ENCODE data around the gene CDK17.
A peak's percentile ranks its signal among the peaks of the same experiment; 100 is the strongest.
"Not testable (repeated sequence)": the region's sequence is repeated elsewhere in the genome, so short reads cannot be mapped to it uniquely, and the experiment has no call there.

Gene CDK17

GRCh38 chr12:96361074-96361473 lies 39.2 kb downstream of the CDK17 start:
- TF ChIP-seq TAF1 (IDR thresholded peaks at IDR 0.05; ENCODE audit: borderline replicate concordance, low read depth, low read length) (no peak), POLR2AphosphoS5 (IDR thresholded peaks at IDR 0.05; ENCODE audit: low read depth, low read length) (no peak), POLR2A (IDR thresholded peaks at IDR 0.05; ENCODE audit: low read depth, low read length) (no peak)
- FAIRE-seq: no peak
- DNase-seq (ENCODE audit: insufficient read length): no peak

- DNase-seq (ENCODE audit: insufficient read length) (no peak), FAIRE-seq (no peak)
- TF ChIP-seq TAF1 (IDR thresholded peaks at IDR 0.05; ENCODE audit: borderline replicate concordance, low read depth, low read length): no peak
- no peak for TF ChIP-seq POLR2A (IDR thresholded peaks at IDR 0.05; ENCODE audit: low read depth, low read length)
- TF ChIP-seq POLR2AphosphoS5 (IDR thresholded peaks at IDR 0.05; ENCODE audit: low read depth, low read length): no peak
Measured at GRCh38 chr12:96360550-96360949, 39.7 kb downstream of the CDK17 start.

- TF ChIP-seq POLR2A (IDR thresholded peaks at IDR 0.05; ENCODE audit: low read depth, low read length) (no peak), TAF1 (IDR thresholded peaks at IDR 0.05; ENCODE audit: borderline replicate concordance, low read depth, low read length) (no peak)
- FAIRE-seq (no peak), DNase-seq (ENCODE audit: insufficient read length) (no peak)
Measured at GRCh38 chr12:96359328-96359727, 40.9 kb downstream of the CDK17 start.

- FAIRE-seq: no peak
- TF ChIP-seq POLR2A (IDR thresholded peaks at IDR 0.05; ENCODE audit: low read depth, low read length): no peak
- no peak for TF ChIP-seq TAF1 (IDR thresholded peaks at IDR 0.05; ENCODE audit: borderline replicate concordance, low read depth, low read length)
- no peak for TF ChIP-seq POLR2AphosphoS5 (IDR thresholded peaks at IDR 0.05; ENCODE audit: low read depth, low read length)
- no peak for DNase-seq (ENCODE audit: insufficient read length)
Measured at GRCh38 chr12:96356831-96357230, 43.4 kb downstream of the CDK17 start.

- DNase-seq (ENCODE audit: insufficient read length) (no peak), FAIRE-seq (no peak)
- TF ChIP-seq POLR2AphosphoS5 (IDR thresholded peaks at IDR 0.05; ENCODE audit: low read depth, low read length): no peak
Measured at GRCh38 chr12:96354844-96355534, 45.2 kb downstream of the CDK17 start.

GRCh38 chr12:96354326-96354725 lies 45.9 kb downstream of the CDK17 start:
- DNase-seq (ENCODE audit: insufficient read length): no peak
- FAIRE-seq: no peak
- TF ChIP-seq POLR2AphosphoS5 (IDR thresholded peaks at IDR 0.05; ENCODE audit: low read depth, low read length): no peak
- no peak for TF ChIP-seq TAF1 (IDR thresholded peaks at IDR 0.05; ENCODE audit: borderline replicate concordance, low read depth, low read length)

- peak; percentile 51 for FAIRE-seq
- DNase-seq (ENCODE audit: insufficient read length): no peak
- no peak for TF ChIP-seq POLR2AphosphoS5 (IDR thresholded peaks at IDR 0.05; ENCODE audit: low read depth, low read length)
- no peak for TF ChIP-seq TAF1 (IDR thresholded peaks at IDR 0.05; ENCODE audit: borderline replicate concordance, low read depth, low read length)
- no peak for TF ChIP-seq POLR2A (IDR thresholded peaks at IDR 0.05; ENCODE audit: low read depth, low read length)
Measured at GRCh38 chr12:96352161-96352835, 47.9 kb downstream of the CDK17 start.

GRCh38 chr12:96350982-96351381 lies 49.3 kb downstream of the CDK17 start:
- FAIRE-seq (no peak), DNase-seq (ENCODE audit: insufficient read length) (no peak)
- TF ChIP-seq TAF1 (IDR thresholded peaks at IDR 0.05; ENCODE audit: borderline replicate concordance, low read depth, low read length) (no peak), POLR2A (IDR thresholded peaks at IDR 0.05; ENCODE audit: low read depth, low read length) (no peak), POLR2AphosphoS5 (IDR thresholded peaks at IDR 0.05; ENCODE audit: low read depth, low read length) (no peak)

GRCh38 chr12:96347130-96347699 lies 53.0 kb downstream of the CDK17 start:
- no peak for FAIRE-seq
- DNase-seq (ENCODE audit: insufficient read length): no peak
- TF ChIP-seq POLR2AphosphoS5 (IDR thresholded peaks at IDR 0.05; ENCODE audit: low read depth, low read length) (no peak), POLR2A (IDR thresholded peaks at IDR 0.05; ENCODE audit: low read depth, low read length) (no peak), TAF1 (IDR thresholded peaks at IDR 0.05; ENCODE audit: borderline replicate concordance, low read depth, low read length) (no peak)

- DNase-seq (ENCODE audit: insufficient read length); FAIRE-seq: not testable (repeated sequence)
Measured at GRCh38 chr12:96346716-96347115, 53.5 kb downstream of the CDK17 start.

- no peak for TF ChIP-seq TAF1 (IDR thresholded peaks at IDR 0.05; ENCODE audit: borderline replicate concordance, low read depth, low read length)
- no peak for TF ChIP-seq POLR2A (IDR thresholded peaks at IDR 0.05; ENCODE audit: low read depth, low read length)
- no peak for TF ChIP-seq POLR2AphosphoS5 (IDR thresholded peaks at IDR 0.05; ENCODE audit: low read depth, low read length)
- FAIRE-seq: no peak
- DNase-seq (ENCODE audit: insufficient read length): no peak
Measured at GRCh38 chr12:96344124-96344695, 56.0 kb downstream of the CDK17 start.

GRCh38 chr12:96343347-96343954 lies 56.8 kb downstream of the CDK17 start:
- no peak for DNase-seq (ENCODE audit: insufficient read length)
- FAIRE-seq: peak; percentile 87
- TF ChIP-seq POLR2AphosphoS5 (IDR thresholded peaks at IDR 0.05; ENCODE audit: low read depth, low read length) (no peak), TAF1 (IDR thresholded peaks at IDR 0.05; ENCODE audit: borderline replicate concordance, low read depth, low read length) (no peak), POLR2A (IDR thresholded peaks at IDR 0.05; ENCODE audit: low read depth, low read length) (no peak)

GRCh38 chr12:96339666-96340065 lies 60.6 kb downstream of the CDK17 start:
- not testable (repeated sequence) for FAIRE-seq; DNase-seq (ENCODE audit: insufficient read length)

Data from GM12892 (cell line).